Osteoblast (primary cell): ENCODE results near the gene POLR2F. TPM values are rescaled to one million over a fixed set of nuclear protein-coding genes. Genes with fewer than 3 reads are reported as not detected.
A peak's percentile ranks its signal among the peaks of the same experiment; 100 is the strongest.

Experiments used
- DNase-seq: peaks from one replicate; pipeline ENCODE4 v3.0.0; 2011; ENCODE audit warnings: low spot score, mixed read lengths; ENCODE audit not compliant: insufficient read length; ENCODE audit errors: missing footprints
- H2AFZ ChIP-seq: 2 replicates; pipeline ENCODE4 v1.6.0; 2011; ENCODE audit warnings: mild to moderate bottlenecking, low read length
- H3K27ac ChIP-seq: 2 replicates; pipeline ENCODE4 v1.5.1; 2011; ENCODE audit warnings: mild to moderate bottlenecking, low read depth, low read length, moderate library complexity
- H3K27me3 ChIP-seq: 2 replicates; pipeline ENCODE4 v1.6.0; 2012; ENCODE audit warnings: mild to moderate bottlenecking, control low read depth, inconsistent platforms, low read length, moderate library complexity; ENCODE audit not compliant: insufficient read depth
- H3K36me3 ChIP-seq: 2 replicates; pipeline ENCODE4 v1.5.1; 2011; ENCODE audit warnings: mild to moderate bottlenecking, low read length, control low read depth, moderate library complexity; ENCODE audit not compliant: insufficient read depth
- H3K4me1 ChIP-seq: 2 replicates; pipeline ENCODE4 v1.5.1; 2011; ENCODE audit warnings: mild to moderate bottlenecking, low read length, control low read depth, moderate library complexity; ENCODE audit not compliant: insufficient read depth
- H3K4me2 ChIP-seq: 2 replicates; pipeline ENCODE4 v1.6.0; 2011; ENCODE audit warnings: mild to moderate bottlenecking, low read length; ENCODE audit not compliant: insufficient read depth
- H3K4me3 ChIP-seq: fragments of 200-600 bp; sonication (generic); 3 replicates; pipeline ENCODE4 v1.5.1; 2012; ENCODE audit warnings: mild to moderate bottlenecking, low read length, inconsistent platforms; ENCODE audit not compliant: insufficient read depth
- H3K79me2 ChIP-seq: 2 replicates; pipeline ENCODE4 v1.6.0; 2012; ENCODE audit warnings: mild to moderate bottlenecking, low read length, control low read depth, inconsistent platforms; ENCODE audit not compliant: insufficient read depth
- H3K9me3 ChIP-seq: 2 replicates; pipeline ENCODE4 v1.5.1; 2011; ENCODE audit warnings: low read depth, low read length, control low read depth
- H4K20me1 ChIP-seq: 2 replicates; pipeline ENCODE4 v1.6.0; 2012; ENCODE audit warnings: mild to moderate bottlenecking, low read length, control low read depth; ENCODE audit not compliant: insufficient read depth
- CTCF ChIP-seq: IDR thresholded peaks from 2 replicates; pipeline ENCODE4 v1.5.1; 2011; ENCODE audit warnings: mild to moderate bottlenecking, low read depth, low read length, moderate library complexity; ENCODE audit errors: extremely low read depth
- total RNA-seq: library from RNA; depleted of rRNA; stranded (reverse); fragments of >200 nt; gene quantifications from 2 replicates; pipeline ENCODE4 v1.2.3, GENCODE V29; 2012

The POLR2F gene
- total RNA-seq, 1 donor, result 14.8 TPM

- H4K20me1 ChIP-seq, result no peaks in the 10 kb centered on the region
- no peak overlapping the region for H3K27ac ChIP-seq
- no peak overlapping the region for H3K4me3 ChIP-seq
- H2AFZ ChIP-seq, result no peak overlapping the region
- no peaks in the 10 kb centered on the region for H3K27me3 ChIP-seq
- DNase-seq, result peak; percentile 60
- no peak for TF ChIP-seq CTCF
- no peak overlapping the region for H3K4me2 ChIP-seq
- H3K79me2 ChIP-seq, result no peaks in the 10 kb centered on the region
- no peaks in the 10 kb centered on the region for H3K36me3 ChIP-seq
- H3K9me3 ChIP-seq, result no peaks in the 10 kb centered on the region
- peaks cover 6% of the 10 kb centered on the region for H3K4me1 ChIP-seq
Observed at GRCh38 chr22:37996515-37997246, 43.2 kb downstream of the POLR2F start.

- Histone ChIP-seq H3K27me3 (no peaks in the 10 kb centered on the region), H3K36me3 (no peaks in the 10 kb centered on the region), H3K4me1 (peaks cover 6% of the 10 kb centered on the region), H3K27ac (no peak overlapping the region), H4K20me1 (no peaks in the 10 kb centered on the region), H3K4me3 (no peak overlapping the region), H3K79me2 (no peaks in the 10 kb centered on the region), H2AFZ (no peak overlapping the region), H3K9me3 (no peaks in the 10 kb centered on the region), H3K4me2 (no peak overlapping the region)
- TF ChIP-seq CTCF, result no peak
- DNase-seq, result peak; percentile 55
Observed at GRCh38 chr22:37998543-37998942, 45.0 kb downstream of the POLR2F start.

- H3K4me3 ChIP-seq, result no peak overlapping the region
- H3K4me1 ChIP-seq, result peaks cover 6% of the 10 kb centered on the region
- no peak overlapping the region for H3K27ac ChIP-seq
- peak; percentile 46 for DNase-seq
- no peaks in the 10 kb centered on the region for H3K79me2 ChIP-seq
- H4K20me1 ChIP-seq, result no peaks in the 10 kb centered on the region
- H3K27me3 ChIP-seq, result no peaks in the 10 kb centered on the region
- H2AFZ ChIP-seq, result no peak overlapping the region
- no peak overlapping the region for H3K4me2 ChIP-seq
- H3K36me3 ChIP-seq, result no peaks in the 10 kb centered on the region
- TF ChIP-seq CTCF, result no peak
- H3K9me3 ChIP-seq, result no peaks in the 10 kb centered on the region
Observed at GRCh38 chr22:37999236-37999635, 45.7 kb downstream of the POLR2F start.

GRCh38 chr22:37999640-38000272 is 46.3 kb downstream of the POLR2F start:
- Histone ChIP-seq H3K9me3 (no peaks in the 10 kb centered on the region), H3K27me3 (no peaks in the 10 kb centered on the region), H3K4me3 (no peak overlapping the region), H3K79me2 (no peaks in the 10 kb centered on the region), H3K36me3 (no peaks in the 10 kb centered on the region), H3K27ac (no peak overlapping the region), H4K20me1 (no peaks in the 10 kb centered on the region), H3K4me1 (peaks cover 6% of the 10 kb centered on the region), H2AFZ (no peak overlapping the region), H3K4me2 (peak overlapping the region; percentile 40)
- DNase-seq, result peak; percentile 97
- no peak for TF ChIP-seq CTCF
